HEK293 (cell line): ENCODE data around the gene CYTH3.

ENCODE experiments used
- CTCF ChIA-PET: fragments of 350-600 bp; formaldehyde crosslinking; extraction: SDS; loops from one replicate; lab custom pipeline; 2021; ENCODE audit warnings: antibody characterized with exemption; lab: Yijun Ruan, JAX
- POLR2A ChIA-PET: fragments of 300-600 bp; formaldehyde crosslinking; extraction: SDS; loops from one replicate; lab custom pipeline; 2020; ENCODE audit warnings: antibody characterized with exemption, inconsistent platforms; lab: Yijun Ruan, JAX
- H3K27ac ChIP-seq: fragments of 200-500 bp; sonication (Bioruptor generic); 2 replicates; pipeline ENCODE4 v1.5.1; 2014; ENCODE audit warnings: low read depth, low read length, control low read depth, inconsistent platforms; ENCODE audit errors: extremely low read depth
- H3K36me3 ChIP-seq, 2 experiments: fragments of 200-500 bp in 1 of 2; sonication (Bioruptor generic) in 1 of 2; 1 replicate in 1 of 2; 2 replicates in 1 of 2; pipeline ENCODE4 v1.5.1; 2014 to 2017; ENCODE audit warnings: inconsistent platforms in 2 of 2, low read length in 2 of 2; ENCODE audit not compliant: control insufficient read depth in 2 of 2, insufficient read depth in 1 of 2
- H3K4me1 ChIP-seq: fragments of 200-500 bp; sonication (Bioruptor generic); 2 replicates; pipeline ENCODE4 v1.5.1; 2014; ENCODE audit warnings: mild to moderate bottlenecking, low read length, inconsistent platforms; ENCODE audit not compliant: control insufficient read depth, insufficient read depth
- H3K4me3 ChIP-seq: 2 replicates; pipeline ENCODE4 v1.5.1; 2011; ENCODE audit warnings: low read depth, mild to moderate bottlenecking, control low read depth, low read length, moderate library complexity
- H3K9me3 ChIP-seq: fragments of 200-500 bp; sonication (Bioruptor generic); 2 replicates; pipeline ENCODE4 v1.5.1; 2014; ENCODE audit warnings: low read depth, low read length, inconsistent platforms; ENCODE audit not compliant: control insufficient read depth, insufficient read depth
- MZF1 ChIP-seq: fragments of 450-650 bp; formaldehyde crosslinking; IDR thresholded peaks from 2 replicates; pipeline ENCODE4 v1.5.1; 2017; ENCODE audit warnings: missing biosample characterization, missing genetic modification characterization, borderline replicate concordance
- SP2 ChIP-seq: fragments of 450-650 bp; formaldehyde crosslinking; IDR thresholded peaks from 2 replicates; pipeline ENCODE4 v1.5.1; 2016; ENCODE audit warnings: missing biosample characterization, missing genetic modification characterization
- ZBTB11 ChIP-seq: fragments of 450-650 bp; formaldehyde crosslinking; conservative IDR thresholded peaks from 2 replicates; pipeline ENCODE4 v1.5.1; 2016; ENCODE audit warnings: low read depth, missing biosample characterization, missing genetic modification characterization
- ZBTB21 ChIP-seq: fragments of 450-650 bp; formaldehyde crosslinking; IDR thresholded peaks from 2 replicates; pipeline ENCODE4 v1.5.1; 2017; ENCODE audit warnings: missing biosample characterization, missing genetic modification characterization
- ZNF133 ChIP-seq: fragments of 450-650 bp; formaldehyde crosslinking; IDR thresholded peaks from 2 replicates; pipeline ENCODE4 v1.5.1; 2016; ENCODE audit warnings: missing biosample characterization, missing genetic modification characterization
- ZNF146 ChIP-seq: fragments of 450-650 bp; formaldehyde crosslinking; IDR thresholded peaks from 2 replicates; pipeline ENCODE4 v1.5.1; 2016; ENCODE audit warnings: missing biosample characterization, missing genetic modification characterization
- ZNF239 ChIP-seq: fragments of 450-650 bp; formaldehyde crosslinking; IDR thresholded peaks from 2 replicates; pipeline ENCODE4 v1.5.1; 2016; ENCODE audit warnings: missing biosample characterization, missing genetic modification characterization
- ZNF248 ChIP-seq: fragments of 450-650 bp; formaldehyde crosslinking; IDR thresholded peaks from 2 replicates; pipeline ENCODE4 v1.5.1; 2017; ENCODE audit warnings: missing biosample characterization, missing genetic modification characterization
- ZNF280D ChIP-seq: fragments of 450-650 bp; formaldehyde crosslinking; IDR thresholded peaks from 2 replicates; pipeline ENCODE4 v1.5.1; 2016; ENCODE audit warnings: missing biosample characterization, missing genetic modification characterization
- ZNF37A ChIP-seq: fragments of 450-650 bp; IDR thresholded peaks from 2 replicates; pipeline ENCODE4 v1.5.1; 2018; ENCODE audit warnings: missing biosample characterization, missing genetic modification characterization
- ZNF513 ChIP-seq: fragments of 450-650 bp; IDR thresholded peaks from 2 replicates; pipeline ENCODE4 v1.5.1; 2018; ENCODE audit warnings: missing biosample characterization, missing genetic modification characterization
- ZNF596 ChIP-seq: fragments of 450-650 bp; IDR thresholded peaks from 2 replicates; pipeline ENCODE4 v1.5.0; 2018; ENCODE audit warnings: missing biosample characterization, mild to moderate bottlenecking, missing genetic modification characterization, moderate library complexity
- ZNF600 ChIP-seq: fragments of 450-650 bp; formaldehyde crosslinking; IDR thresholded peaks from 2 replicates; pipeline ENCODE4 v1.5.1; 2016; ENCODE audit warnings: missing biosample characterization, missing genetic modification characterization
- ZNF830 ChIP-seq: fragments of 450-650 bp; IDR thresholded peaks from 2 replicates; pipeline ENCODE4 v1.5.0; 2018; ENCODE audit warnings: missing biosample characterization, missing genetic modification characterization, low read depth, mild to moderate bottlenecking, moderate library complexity
- TF ChIP-seq, protein P1 (sequence below): fragments of 450-650 bp; formaldehyde crosslinking; IDR thresholded peaks from 2 replicates; pipeline ENCODE4 v1.5.0; 2017; ENCODE audit warnings: missing biosample characterization, missing genetic modification characterization, borderline replicate concordance
- TF ChIP-seq, protein P2 (sequence below): fragments of 450-650 bp; formaldehyde crosslinking; IDR thresholded peaks from 2 replicates; pipeline ENCODE4 v1.5.1; 2016; ENCODE audit warnings: missing biosample characterization, missing genetic modification characterization

Gene CYTH3

DNA sequence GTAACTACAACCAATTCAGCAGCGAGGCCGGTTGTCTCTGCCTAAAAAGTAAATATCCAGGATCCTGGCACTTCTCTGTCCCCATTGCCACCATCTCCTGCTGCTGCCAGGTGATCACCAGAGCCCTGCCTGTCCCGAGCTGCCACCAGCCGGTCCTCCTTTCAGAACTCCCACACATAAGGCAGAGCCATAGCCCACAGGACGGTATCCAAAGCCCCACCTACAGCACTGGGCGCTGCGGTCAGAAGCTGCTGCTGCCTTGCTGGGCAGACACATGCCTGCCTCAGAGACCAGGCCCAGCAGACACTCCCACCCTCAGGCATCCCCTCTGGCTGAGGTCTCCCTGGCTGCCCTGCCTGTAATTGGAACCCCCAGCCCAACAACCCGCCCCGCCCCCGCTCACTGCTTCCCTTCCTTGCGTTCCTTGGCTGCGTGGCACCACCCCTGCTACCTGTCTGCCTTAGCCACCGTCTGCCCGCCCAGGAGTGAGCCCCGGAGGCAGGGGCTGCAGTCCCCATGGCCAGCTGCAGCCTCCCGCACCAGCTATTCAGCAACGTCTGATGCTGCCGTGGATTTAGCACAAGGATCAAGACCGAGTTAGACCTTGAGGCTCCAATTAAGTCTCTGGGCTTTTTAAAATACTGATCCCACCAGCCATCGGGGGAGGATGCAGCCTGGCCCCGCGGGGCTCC is 100.7 kb downstream of the CYTH3 start (continued):
- TF ChIP-seq SP2 (no peak), ZNF513 (tag by site-specific recombination) (no peak), MZF1 (tag by site-specific recombination) (no peak), ZNF133 (tag by site-specific recombination) (no peak), ZBTB11 (tag by site-specific recombination) (no peak), ZBTB21 (tag by site-specific recombination) (no peak), ZNF239 (tag by site-specific recombination) (no peak), ZNF146 (tag by site-specific recombination) (no peak)
- TF ChIP-seq, all 188 proteins: peak for 0

- H3K27ac ChIP-seq, result no peak overlapping the region
- TF ChIP-seq ZNF830 (tag by site-specific recombination), result no peak
- peak; percentile 14; the same call in 1 of the 2 replicates for TF ChIP-seq ZNF600
- no peak for TF ChIP-seq ZNF37A (tag by site-specific recombination)
- CTCF ChIA-PET, result interaction anchor here (2.3 kb wide), 1 partner anchor 10 kb away, joined by 7 read pairs; no protein-coding TSS in a partner anchor
- H3K9me3 ChIP-seq, result no peaks in the 10 kb centered on the region
- no peak overlapping the region for H3K4me3 ChIP-seq
- H3K4me1 ChIP-seq, result no peaks in the 10 kb centered on the region
- POLR2A ChIA-PET, result no interaction called here
- peaks cover 0 to 16% of the 10 kb centered on the region in 2 experiments; a peak in 2 of 3 replicates for H3K36me3 ChIP-seq
These were observed 101.6 kb downstream of the CYTH3 start for GRCh38 chr7:6170571-6171531.

- H3K27ac ChIP-seq, result no peak overlapping the region
- no peak overlapping the region for H3K4me3 ChIP-seq
- H3K4me1 ChIP-seq, result no peaks in the 10 kb centered on the region
- H3K36me3 ChIP-seq, result peaks cover 0 to 16% of the 10 kb centered on the region in 2 experiments; a peak in 2 of 3 replicates
- no peaks in the 10 kb centered on the region for H3K9me3 ChIP-seq
- CTCF ChIA-PET, result no interaction called here
- POLR2A ChIA-PET, result no interaction called here
- TF ChIP-seq ZNF596 (tag by site-specific recombination), result no peak
- TF ChIP-seq, protein P1, sequence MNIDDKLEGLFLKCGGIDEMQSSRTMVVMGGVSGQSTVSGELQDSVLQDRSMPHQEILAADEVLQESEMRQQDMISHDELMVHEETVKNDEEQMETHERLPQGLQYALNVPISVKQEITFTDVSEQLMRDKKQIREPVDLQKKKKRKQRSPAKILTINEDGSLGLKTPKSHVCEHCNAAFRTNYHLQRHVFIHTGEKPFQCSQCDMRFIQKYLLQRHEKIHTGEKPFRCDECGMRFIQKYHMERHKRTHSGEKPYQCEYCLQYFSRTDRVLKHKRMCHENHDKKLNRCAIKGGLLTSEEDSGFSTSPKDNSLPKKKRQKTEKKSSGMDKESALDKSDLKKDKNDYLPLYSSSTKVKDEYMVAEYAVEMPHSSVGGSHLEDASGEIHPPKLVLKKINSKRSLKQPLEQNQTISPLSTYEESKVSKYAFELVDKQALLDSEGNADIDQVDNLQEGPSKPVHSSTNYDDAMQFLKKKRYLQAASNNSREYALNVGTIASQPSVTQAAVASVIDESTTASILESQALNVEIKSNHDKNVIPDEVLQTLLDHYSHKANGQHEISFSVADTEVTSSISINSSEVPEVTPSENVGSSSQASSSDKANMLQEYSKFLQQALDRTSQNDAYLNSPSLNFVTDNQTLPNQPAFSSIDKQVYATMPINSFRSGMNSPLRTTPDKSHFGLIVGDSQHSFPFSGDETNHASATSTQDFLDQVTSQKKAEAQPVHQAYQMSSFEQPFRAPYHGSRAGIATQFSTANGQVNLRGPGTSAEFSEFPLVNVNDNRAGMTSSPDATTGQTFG (tag by site-specific recombination), result no peak
- TF ChIP-seq, protein P2, sequence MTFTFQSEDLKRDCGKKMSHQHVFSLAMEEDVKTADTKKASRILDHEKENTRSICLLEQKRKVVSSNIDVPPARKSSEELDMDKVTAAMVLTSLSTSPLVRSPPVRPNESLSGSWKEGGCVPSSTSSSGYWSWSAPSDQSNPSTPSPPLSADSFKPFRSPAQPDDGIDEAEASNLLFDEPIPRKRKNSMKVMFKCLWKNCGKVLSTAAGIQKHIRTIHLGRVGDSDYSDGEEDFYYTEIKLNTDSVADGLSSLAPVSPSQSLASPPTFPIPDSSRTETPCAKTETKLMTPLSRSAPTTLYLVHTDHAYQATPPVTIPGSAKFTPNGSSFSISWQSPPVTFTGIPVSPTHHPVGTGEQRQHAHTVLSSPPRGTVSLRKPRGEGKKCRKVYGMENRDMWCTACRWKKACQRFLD (tag by site-specific recombination), result no peak
- TF ChIP-seq ZNF248 (tag by site-specific recombination), result no peak
- no peak for TF ChIP-seq ZNF280D (tag by site-specific recombination)
These were observed 102.5 kb downstream of the CYTH3 start for GRCh38 chr7:6169805-6170520.
